Endothelial cell of hepatic sinusoid (primary cell): ENCODE data around the gene TMEM141.
"Not testable (repeated sequence)": the region's sequence is repeated elsewhere in the genome, so short reads cannot be mapped to it uniquely, and the experiment has no call there.

Experiments used
- in situ Hi-C: cut with HindIII; loops from 2 replicates; pipeline ENCODE4 v1.10.0; 2017; ENCODE audit warnings: low sequenced_read_pairs

The TMEM141 gene

GRCh38 chr9:136755302-136756133, 35.6 kb upstream of the TMEM141 start:
- in situ Hi-C loops, result not testable (repeated sequence)

- in situ Hi-C loops, result no loop called here
Measured at GRCh38 chr9:136756134-136756438, 35.1 kb upstream of the TMEM141 start.

- in situ Hi-C loops, result no loop called here
Measured at GRCh38 chr9:136756836-136757235, 34.3 kb upstream of the TMEM141 start.

GRCh38 chr9:136757328-136757727, 33.8 kb upstream of the TMEM141 start:
- in situ Hi-C loops, result no loop called here

DNA sequence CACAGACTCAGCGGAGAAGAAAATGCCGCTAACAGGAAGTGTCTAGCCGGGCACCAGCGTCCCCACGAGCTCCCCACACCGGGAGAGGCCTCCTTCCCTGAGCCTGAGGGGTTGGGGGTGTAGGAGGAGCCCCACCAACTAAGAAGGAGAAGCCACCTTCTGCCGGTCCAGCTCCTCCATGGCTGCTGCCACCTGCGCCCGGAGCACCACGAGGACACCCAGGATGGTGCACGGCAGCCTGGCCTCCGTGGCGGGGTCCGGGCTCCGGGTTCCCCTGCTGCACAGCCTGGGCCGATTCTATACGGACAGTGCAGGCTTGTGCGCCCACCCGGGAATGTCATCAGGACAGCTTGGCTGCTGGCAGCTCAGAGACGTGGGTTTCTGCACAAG, 33.4 kb upstream of the TMEM141 start:
- in situ Hi-C loops, result no loop called here

DNA sequence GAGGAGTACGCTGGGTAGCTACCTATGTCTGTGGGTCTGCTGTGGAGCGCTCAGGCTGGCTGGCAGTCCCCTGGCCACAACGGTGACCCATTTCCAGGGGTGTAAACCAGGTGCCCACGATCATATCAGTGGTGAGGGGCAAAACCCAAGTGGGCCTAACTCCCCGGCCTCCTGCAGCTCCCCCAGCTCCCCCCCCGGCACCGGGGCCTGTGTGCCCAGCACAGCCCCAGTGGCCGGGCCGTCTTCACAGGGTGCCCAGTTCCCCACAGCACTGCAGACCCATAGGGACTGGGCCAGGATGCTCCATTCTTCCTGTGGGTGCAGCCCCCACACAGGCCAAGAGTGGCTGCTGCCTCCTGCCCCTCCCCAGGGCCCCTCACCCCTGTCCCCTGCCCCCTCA, 32.1 kb upstream of the TMEM141 start:
- in situ Hi-C loops, result no loop called here

DNA sequence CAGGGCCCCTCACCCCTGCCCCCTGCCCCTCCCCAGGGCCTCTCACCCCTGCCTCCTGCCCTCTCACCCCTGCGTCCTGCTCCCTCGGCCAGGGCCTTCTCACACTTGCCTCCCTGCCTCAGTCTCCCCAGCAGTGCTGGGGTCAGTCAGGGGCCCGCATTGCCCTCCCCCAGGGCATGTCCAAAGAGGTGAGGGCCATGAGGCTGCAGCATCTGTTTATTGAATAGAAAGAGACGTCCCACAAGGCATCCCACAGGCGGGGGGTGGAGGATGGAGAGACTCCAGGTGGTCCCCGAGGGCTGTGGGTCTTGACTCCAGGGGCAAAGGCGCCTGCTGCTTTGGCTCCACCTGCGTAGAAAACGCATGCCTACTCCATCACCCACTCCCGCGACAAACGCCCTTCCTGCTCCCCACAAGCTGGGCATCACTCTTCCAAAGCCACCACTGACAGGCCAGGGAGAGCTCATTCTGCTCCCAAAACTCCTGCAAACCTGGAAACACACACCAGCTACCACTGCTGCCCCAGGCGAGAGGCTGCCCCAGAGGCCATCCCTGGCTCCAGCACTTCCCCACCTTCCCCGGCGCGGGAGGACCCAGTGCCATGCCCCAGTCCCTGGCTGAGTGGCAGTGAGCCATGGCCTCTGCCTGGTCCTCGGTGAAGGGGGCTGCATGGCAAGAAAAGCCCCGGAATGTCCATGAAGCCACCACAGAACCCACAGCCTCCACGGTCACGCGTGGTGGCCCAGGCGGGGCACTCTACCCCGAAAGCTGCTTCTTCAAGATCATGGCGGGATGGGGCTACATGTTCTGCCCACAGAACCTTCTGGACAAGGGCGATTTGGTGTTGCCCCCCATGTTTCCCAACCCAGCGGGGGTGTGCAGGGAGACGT, 31.5 kb upstream of the TMEM141 start:
- in situ Hi-C loops, result no loop called here

DNA sequence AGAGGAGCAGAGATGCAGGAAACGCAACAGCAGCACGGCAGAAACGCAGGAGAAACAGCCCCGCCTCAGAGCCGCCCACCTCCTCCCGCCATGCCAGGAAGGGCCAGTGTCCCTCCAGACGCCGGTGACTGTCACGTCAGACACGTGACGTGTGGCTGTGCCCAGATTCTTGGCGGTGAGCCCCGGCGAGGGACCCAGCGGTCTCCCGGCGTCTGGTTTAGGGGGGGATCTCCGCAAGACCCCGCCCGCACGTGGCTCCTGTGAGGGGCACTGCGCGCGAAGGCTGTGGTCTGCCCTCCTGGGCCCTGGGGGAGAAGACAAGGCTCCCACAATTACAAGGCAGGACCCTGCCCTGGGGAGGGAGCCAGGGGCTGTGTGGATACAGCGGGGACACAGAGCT, 30.7 kb upstream of the TMEM141 start:
- in situ Hi-C loops, result no loop called here

- in situ Hi-C loops, result not testable (repeated sequence)
Measured at GRCh38 chr9:136760834-136761544, 30.2 kb upstream of the TMEM141 start.

- in situ Hi-C loops, result no loop called here
Measured at GRCh38 chr9:136761545-136761981, 29.6 kb upstream of the TMEM141 start.

- in situ Hi-C loops, result no loop called here
Measured at GRCh38 chr9:136762221-136762691, 28.9 kb upstream of the TMEM141 start.

- in situ Hi-C loops, result no loop called here
Measured at GRCh38 chr9:136762915-136763648, 28.1 kb upstream of the TMEM141 start.

DNA sequence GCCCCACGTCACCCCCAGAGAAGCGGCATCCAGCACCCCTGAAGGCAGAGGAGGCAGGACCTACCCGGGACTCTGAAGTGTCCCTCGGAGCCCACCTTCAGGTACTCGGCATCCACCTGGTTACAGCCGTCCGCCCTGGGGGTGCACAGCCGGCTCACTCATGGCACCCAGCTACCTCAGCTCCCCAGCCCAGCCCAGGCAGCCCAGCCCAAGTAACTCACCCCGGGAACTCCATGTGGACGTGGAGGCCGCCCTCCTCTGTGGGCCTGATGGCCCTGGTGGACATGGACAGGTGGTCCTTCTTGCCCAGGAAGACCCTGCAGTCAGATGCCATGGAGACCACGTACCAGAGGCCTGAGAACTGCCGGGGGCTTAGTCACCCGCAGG, 27.5 kb upstream of the TMEM141 start:
- in situ Hi-C loops, result no loop called here

- in situ Hi-C loops, result no loop called here
Measured at GRCh38 chr9:136764301-136764891, 26.7 kb upstream of the TMEM141 start, which contains the start of gene LCN15. LCN15 (minus strand) TSS chr9:136764518; CDS start chr9:136764488, 30 bp downstream.

DNA sequence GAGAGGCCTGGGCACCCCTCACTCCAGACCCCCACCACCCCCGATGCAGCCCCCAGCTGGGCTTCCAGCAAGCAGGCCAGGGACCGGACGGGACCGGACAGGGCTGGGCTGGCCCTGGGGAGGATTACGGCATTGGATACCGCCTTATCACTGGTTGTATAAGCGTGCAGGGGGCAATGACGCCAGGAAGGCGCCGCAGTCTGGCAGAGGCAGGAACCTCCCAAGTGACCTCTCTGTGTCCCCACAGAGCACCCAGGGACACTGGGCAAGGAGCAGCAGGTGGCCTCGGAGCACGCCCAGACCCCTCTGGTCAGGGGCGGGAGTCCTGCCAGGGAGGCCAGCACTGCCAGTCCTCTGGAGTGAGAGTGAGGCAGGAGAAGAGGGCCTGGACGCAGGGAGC, 26.1 kb upstream of the TMEM141 start:
- in situ Hi-C loops, result loop anchor here (5.0 kb wide), 1 partner anchor 53 kb away; the partner anchor contains the start of gene DIPK1B

DNA sequence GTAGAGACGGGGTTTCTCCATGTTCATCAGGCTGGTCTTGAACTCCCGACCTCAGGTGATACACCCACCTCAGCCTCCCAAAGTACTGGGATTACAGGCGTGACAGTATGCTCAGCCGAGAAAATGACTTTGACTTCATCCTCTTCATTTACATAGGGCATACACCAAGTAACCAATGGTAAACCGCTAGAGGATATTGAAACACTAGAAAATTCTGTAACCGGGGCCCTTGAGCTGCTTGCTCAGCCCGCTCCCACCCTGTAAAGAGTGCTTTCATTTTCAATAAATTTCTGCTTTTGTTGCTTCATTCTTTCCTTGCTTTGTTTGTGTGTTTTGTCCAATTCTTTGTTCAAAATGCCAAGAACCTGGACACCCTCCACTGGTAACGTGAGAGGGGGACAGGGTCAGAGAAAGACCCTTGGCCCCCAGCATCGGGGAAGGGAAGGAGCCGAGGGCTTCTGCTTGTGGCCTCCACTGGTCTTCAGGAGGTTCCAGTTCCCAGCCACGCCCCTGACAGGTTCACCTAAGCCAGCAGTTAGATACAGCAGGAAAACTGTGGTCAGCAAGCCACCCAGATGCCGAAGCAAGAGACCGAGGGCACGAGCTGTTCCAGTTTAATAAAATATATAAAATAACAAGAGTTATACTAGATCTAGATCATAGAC, 25.3 kb upstream of the TMEM141 start:
- in situ Hi-C loops, result loop anchor here (5.0 kb wide), 1 partner anchor 54 kb away; the partner anchor contains the start of gene DIPK1B

DNA sequence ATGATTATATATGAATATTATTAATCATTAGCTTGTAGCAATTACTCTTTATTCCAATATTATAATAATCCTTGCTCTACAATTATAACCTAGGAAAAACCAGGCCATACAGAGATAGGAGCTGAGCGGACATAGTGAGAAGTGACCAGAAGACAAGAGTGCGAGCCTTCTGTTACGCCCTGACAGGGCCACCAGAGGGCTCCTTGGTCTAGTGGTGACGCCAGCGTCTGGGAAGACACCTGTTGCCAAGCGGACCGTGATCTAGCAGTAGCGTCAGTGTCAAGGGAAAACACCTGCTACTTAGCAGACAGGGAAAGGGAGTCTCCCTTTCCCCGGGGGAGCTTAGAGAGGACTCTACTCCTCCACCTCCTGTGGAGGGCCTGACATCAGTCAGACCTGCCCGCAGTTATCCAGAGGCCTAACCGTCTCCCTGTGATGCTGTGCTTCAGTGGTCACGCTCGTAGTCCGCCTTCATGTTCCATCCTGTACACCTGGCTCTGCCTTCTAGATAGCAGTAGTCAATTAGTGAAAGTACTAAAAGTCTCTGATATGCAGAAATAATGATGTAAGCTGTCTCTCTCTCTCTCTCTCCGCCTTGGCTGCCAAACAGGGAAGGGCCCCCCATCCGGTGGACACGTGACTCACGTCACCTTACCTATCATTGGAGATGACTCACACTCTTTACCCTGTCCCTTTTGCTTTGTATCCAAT, 24.6 kb upstream of the TMEM141 start:
- in situ Hi-C loops, result loop anchor here (5.0 kb wide), 1 partner anchor 54 kb away; the partner anchor contains the start of gene DIPK1B

- in situ Hi-C loops, result loop anchor here (5.0 kb wide), 1 partner anchor 57 kb away; the partner anchor contains the start of gene DIPK1B
Measured at GRCh38 chr9:136769710-136770191, 21.4 kb upstream of the TMEM141 start.
